GM18951 (cell line): ENCODE measurements around the gene HOXA7.

Source experiments
- POLR2A ChIP-seq: IDR thresholded peaks from 4 replicates; pipeline ENCODE4 v1.6.1; 2011; ENCODE audit warnings: mild to moderate bottlenecking; ENCODE audit not compliant: insufficient read length, insufficient read depth; ENCODE audit errors: extremely low read depth
- in situ Hi-C: fragments of 300-500 bp; cut with MboI; formaldehyde crosslinking; loops from one replicate; pipeline ENCODE4 v1.12.0; 2022; ENCODE audit warnings: low sequenced_read_pairs, mixed read lengths, inconsistent platforms; ENCODE audit not compliant: unreplicated experiment

The HOXA7 gene

DNA sequence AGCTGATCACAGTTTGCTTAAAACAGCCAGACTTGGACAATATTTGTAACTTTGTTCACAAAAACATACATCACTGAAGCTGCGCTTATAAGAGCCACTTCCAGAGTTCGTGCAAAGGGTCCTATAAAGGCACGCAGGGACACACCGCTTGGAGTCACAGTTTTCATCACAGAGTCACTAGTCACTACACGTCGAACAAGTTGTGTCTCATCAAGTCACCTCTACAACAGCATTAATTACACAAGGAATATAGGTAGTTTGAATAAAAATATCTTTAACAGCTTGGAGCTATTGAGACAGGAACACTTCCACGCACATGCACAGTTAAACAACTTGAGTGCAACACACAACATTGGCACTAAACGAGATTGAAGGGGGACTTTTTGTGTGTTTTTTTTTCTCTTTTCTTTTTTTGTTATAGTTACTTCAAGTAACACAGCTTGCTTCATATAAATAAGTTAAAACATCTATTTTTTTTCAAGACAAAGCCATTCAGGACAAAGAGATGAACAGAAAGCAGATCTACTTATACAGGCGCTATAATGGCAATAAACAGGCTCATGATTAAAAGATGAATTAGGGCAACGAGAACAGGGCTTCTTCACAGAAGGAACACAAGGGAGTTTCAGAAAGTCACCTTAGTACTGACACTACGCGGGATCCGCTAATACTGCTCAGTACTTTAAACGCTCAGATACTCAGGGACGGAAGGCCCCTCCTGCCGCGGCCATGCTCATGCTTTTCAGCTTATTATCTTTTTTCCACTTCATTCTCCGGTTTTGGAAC, 15.1 kb downstream of the HOXA7 start:
- no peak for TF ChIP-seq POLR2A
- in situ Hi-C loops: no loop called here

DNA sequence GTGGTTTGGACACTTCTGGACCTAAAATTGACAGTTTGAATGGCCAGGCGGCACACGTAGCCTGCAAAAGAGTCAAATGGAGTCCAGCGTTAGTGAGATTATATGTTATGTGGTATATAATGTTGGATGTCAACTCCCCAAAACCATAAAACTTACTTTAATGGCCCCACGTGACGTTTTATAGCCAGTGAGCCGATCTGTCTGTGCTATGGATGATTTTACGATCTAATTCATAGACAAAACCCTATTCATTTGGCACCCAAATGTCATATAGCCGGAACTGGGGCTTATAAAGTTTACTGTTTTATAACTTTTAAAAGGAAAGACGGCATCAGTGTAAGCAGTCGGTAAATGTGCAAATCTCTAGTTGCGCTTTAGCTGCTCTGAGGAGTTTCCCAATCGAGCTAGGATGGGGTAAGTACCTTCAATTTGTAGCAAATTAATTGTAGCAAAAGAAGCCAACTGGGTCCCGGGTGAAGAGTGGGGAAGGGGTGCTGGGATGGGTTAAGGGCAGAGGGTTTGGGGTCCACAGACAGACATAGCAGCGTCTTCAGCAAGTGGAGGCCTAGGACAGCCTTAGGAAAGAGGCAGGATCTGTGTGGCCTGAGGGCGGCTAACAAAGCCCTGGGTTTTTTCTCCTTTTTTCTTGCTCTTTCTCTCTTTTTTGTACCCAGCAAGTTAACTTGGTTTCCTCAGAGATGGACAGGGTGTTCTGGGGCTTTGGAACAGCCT, 16.2 kb downstream of the HOXA7 start:
- TF ChIP-seq POLR2A: no peak
- in situ Hi-C loops: no loop called here

DNA sequence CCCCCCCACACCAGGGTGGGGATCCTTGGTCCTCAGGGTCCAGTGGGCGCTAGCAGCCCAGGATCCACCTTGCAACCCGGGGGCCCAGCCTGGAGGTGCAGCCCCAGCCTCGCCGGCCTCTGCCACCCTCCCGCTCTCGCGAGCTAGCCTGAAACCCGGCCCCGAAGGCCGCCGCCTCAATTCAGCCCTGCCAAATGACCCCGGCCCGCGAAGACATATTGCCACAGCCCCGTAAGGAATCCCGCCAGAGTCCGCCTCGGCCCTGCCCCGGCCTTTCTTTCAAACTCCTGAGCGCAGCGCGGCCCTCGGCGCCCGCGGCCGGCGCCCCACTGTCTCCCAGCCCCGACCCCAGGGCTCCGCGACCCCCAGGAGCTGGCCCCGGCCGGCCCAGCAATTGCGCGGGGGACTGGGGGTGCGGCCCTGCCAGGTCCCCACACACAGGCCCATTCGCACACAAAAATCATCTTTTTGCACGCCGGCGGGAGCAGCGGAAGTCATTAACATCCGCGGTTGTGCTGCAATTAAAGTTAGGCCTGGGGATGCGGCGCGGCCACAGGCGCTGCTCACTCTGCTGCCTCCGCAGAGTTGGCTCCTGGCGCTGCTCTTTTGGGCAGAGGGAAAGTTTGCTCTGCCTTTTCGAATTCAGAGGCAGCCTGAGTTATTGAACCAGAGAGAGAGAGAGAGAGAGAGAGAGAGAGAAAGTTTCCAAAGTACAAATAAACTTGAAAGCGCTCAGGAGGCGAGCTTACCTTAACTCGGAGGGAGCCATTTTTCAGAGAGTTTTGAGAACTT, 16.9 kb downstream of the HOXA7 start:
- in situ Hi-C loops: no loop called here
- TF ChIP-seq POLR2A: no peak

DNA sequence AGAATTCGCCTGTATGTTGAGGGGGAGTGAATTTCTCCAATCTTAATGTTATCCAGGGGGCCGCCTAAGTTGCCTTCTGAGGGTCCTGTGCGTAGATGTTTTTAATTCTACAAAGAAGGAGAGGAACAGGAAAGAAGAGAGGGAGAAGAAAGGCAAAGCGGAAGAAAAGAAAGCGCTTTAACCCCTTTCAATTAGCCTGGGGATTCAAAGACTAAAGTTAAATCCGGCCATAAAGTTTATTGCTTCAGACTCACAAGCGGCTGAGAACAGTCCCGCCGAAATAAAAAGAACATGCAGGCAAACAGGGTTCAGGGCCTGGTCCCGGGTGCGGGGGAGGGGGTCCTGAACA, 17.5 kb downstream of the HOXA7 start:
- in situ Hi-C loops: no loop called here
- TF ChIP-seq POLR2A: no peak

DNA sequence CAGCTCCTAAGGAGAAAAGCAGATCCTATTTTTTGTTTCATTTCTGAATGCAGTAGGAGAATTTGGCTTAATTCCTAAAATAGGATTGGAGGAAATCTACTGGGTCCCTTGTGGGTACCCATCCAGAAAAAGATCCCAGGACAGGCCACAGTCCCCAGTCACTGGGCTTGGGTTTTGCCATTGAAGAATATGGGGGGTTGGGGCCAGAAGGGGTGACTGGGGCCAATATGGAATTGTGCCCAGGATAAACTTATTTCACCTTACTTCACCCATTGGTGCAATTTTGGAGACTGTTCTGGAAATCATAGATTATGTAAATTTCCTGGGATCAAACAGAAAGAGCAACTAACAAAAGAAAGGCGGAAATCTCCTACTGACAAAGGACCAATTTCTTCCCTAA, 18.0 kb downstream of the HOXA7 start:
- in situ Hi-C loops: no loop called here
- TF ChIP-seq POLR2A: no peak

DNA sequence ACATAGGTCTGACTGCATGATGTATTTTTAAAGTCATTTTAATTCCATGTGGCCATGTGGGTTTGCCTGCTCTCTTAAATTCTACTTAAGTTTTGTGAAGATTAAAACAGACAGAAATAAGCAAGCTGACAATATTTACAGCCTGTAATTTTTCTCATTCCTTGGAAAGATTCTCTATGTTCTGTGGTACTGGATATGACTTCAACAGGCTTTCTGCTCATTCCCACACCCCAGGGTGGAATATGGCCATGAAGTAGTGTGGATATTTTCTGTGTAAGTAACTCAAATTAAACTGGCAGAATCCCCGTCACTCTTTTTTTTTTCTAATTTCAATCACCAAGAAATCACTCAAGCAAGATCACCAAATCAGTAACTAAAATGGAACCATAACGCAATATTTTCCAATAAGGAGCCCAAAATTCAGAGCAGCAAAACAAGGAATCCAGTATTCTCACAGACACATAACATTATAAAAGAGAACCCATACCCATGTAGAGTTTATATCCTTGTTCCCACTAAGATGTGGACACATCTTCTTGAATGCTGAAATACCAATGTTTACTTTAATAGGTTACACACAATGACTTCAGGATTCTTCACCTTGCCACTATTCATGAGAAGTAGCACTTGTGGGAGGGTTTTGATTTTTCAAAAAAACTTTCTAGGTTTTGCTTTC, 18.7 kb downstream of the HOXA7 start:
- TF ChIP-seq POLR2A: no peak
- in situ Hi-C loops: no loop called here

DNA sequence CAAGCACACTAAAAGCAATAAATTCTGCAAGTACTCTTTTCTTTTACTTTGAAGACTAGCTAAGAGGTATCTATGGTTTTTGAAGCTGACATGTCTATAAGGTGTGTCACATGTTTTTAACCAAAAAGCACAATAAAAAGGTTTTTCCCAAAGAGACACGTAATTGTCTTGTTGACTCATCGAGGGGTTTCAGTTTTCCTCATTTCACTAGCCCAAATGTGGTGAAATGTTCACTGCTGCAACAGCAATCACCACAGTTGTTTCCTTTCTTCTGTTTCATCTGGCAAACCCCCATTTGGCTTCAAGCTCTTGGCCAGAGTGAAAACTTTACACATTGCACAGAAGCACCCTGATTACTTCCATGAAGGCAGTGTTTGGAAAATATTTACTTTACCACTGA, 22.1 kb downstream of the HOXA7 start:
- no peak for TF ChIP-seq POLR2A
- in situ Hi-C loops: no loop called here

DNA sequence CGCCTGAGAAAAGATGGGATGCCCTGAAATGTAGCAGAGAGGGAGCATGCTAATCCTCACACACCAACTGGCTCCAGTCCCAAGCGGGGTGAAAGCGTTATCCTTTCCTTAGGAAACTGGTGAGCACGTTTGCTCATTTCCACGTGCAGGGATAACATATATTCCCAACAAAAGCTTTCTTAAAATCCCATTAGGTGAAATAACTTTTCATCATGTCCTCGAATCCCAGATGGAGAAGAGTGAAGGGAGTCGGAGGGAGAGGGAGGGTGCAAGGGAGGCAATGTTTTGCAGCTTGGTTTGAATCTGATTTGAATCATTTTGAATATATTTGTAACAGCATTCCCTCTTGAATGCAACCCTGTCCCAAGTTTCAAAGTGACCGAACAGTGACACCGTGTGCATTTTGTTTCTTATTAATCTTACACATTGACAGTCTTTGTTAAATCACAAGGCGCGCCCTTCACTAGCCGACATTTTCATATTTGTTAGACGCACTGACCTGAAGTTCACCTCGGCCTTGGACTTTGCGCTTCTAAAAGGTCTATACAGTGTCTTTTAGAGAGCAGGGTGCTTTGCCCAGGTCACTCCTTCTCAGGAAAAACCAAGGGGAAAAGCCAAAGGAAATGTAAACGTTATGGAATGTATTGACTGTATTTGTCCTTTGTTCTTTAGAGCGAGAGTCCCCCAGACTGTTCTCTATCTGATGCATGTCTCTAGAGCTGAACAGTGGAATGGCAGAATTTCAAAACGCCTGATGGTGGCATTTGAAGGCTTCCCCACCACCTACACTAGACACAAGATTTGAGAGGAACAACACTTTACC, 22.9 kb downstream of the HOXA7 start:
- no peak for TF ChIP-seq POLR2A
- in situ Hi-C loops: no loop called here

DNA sequence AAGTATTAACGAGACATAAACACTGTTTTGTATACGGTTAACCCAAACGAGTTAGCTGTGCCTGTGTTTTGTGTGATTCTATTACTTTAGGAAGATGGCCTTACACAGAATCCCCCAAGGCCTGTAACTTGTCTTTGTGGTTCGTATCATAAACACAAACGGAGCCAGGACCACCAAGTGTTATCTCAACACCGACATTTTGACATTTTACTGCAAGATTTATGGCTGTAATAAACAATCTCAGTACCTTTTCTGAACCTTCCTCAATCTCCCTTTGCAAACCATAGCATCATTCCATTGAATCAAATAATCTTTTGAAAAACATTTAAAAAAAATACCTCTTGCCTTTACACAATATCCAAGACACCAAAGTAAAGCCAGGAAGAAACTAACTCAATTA, 23.5 kb downstream of the HOXA7 start:
- in situ Hi-C loops: no loop called here
- TF ChIP-seq POLR2A: no peak

DNA sequence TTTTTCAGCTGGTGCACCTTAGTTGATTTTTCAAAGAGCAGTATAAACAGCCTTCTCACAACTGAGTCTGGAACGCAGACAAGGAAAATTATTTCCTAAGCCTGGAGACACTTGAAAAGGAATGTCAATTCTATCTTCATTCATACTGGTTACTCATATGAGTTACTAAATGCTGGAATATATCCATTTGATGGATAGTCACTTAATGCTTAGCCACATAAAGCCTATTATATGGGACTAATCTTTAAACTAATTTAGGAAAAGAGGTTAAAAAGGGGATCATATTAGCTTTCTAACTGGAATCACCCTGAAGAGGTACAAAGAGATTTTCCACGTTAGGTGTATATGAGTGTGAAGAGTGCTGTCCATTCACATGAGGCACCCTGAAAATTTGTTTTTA, 24.3 kb downstream of the HOXA7 start:
- in situ Hi-C loops: no loop called here
- TF ChIP-seq POLR2A: no peak

DNA sequence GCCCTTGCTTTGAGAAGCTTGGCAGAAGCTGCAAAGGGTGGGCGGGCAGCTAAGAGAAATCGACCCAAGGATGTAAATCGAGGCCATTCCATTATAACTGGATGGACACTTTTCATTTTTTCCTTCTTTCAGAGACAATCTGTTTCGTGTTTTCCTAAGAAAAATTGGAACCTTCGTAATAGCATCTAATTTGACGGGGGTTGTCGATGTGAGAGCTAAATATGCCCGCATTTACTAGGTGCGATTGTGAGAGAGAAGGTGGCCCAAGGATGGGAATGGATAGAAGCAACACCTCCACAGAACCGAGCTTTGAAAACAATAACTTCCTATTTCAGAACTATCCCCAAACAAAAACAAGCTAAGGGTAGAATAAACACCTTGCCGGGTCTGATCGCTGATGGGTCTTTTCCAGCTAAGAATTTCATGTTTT, 25.1 kb downstream of the HOXA7 start:
- in situ Hi-C loops: no loop called here
- TF ChIP-seq POLR2A: no peak
